Breast epithelium (tissue), 4 donors: ENCODE measurements around the gene TMEM158. TPM values are rescaled to one million over a fixed set of nuclear protein-coding genes. Genes with fewer than 3 reads are reported as not detected.
A peak's percentile ranks its signal among the peaks of the same experiment; 100 is the strongest.

Experiments used
- DNase-seq, 2 donors: peaks; one replicate each; pipeline ENCODE4 v3.0.0-alpha.2; 2019; ENCODE audit warnings: low spot score in 2 of 2
- H3K27ac ChIP-seq, 2 donors: fragments of 200-600 bp; sonication (generic) in 1 of 2; one replicate each; pipeline ENCODE4 v1.5.1; 2016 to 2019; ENCODE audit warnings: mild to moderate bottlenecking in 1 of 2
- H3K27me3 ChIP-seq, 2 donors: fragments of 200-600 bp; sonication (generic) in 1 of 2; one replicate each; pipeline versions ENCODE4 v1.5.1 to v1.6.0; 2017 to 2019; ENCODE audit warnings: control low read depth in 1 of 2, mild to moderate bottlenecking in 1 of 2
- H3K36me3 ChIP-seq: fragments of 200-600 bp; one replicate; pipeline ENCODE4 v1.5.1; 2019
- H3K4me1 ChIP-seq, 2 donors: fragments of 200-600 bp; sonication (generic); one replicate each; pipeline ENCODE4 v1.5.1; 2016 to 2019; ENCODE audit warnings: control low read depth in 1 of 2
- H3K4me3 ChIP-seq, 3 donors: fragments of 200-600 bp; sonication (generic); 1 replicate in 2 of 3; 2 replicates in 1 of 3; pipeline ENCODE4 v1.5.1; 2016 to 2019; ENCODE audit warnings: mild to moderate bottlenecking in 3 of 3, moderate library complexity in 2 of 3
- H3K9me3 ChIP-seq, 2 donors: fragments of 200-600 bp; sonication (generic) in 1 of 2; one replicate each; pipeline ENCODE4 v1.5.1; 2016 to 2019; ENCODE audit warnings: control low read depth in 1 of 2
- POLR2A ChIP-seq: fragments of 450-650 bp; IDR thresholded peaks from one replicate; pipeline ENCODE4 v1.6.1; 2016; ENCODE audit warnings: antibody characterized with exemption, mild to moderate bottlenecking, moderate library complexity
- POLR2AphosphoS5 ChIP-seq, 3 donors: sonication (generic); formaldehyde crosslinking; IDR thresholded peaks; one replicate each; pipeline ENCODE4 v1.6.1; 2017; ENCODE audit warnings: antibody characterized with exemption in 3 of 3
- intact Hi-C: fragments of 100-400 bp; cut with DNase I; formaldehyde crosslinking; loops from one replicate; pipeline ENCODE4 v1.15.1; 2023; ENCODE audit warnings: low total_unique reads
- total RNA-seq, 3 donors: library from RNA; depleted of rRNA; stranded (reverse); fragments of >200 nt; gene quantifications; one replicate each; pipeline ENCODE4 v1.1.0, GENCODE V29; 2016
- TF ChIP-seq, protein P1 (sequence below), 3 donors: fragments of 450-650 bp; IDR thresholded peaks; one replicate each; pipeline ENCODE4 v1.5.1; 2016 to 2017; ENCODE audit warnings: antibody characterized with exemption in 3 of 3, mild to moderate bottlenecking in 3 of 3, moderate library complexity in 3 of 3

Gene TMEM158
- total RNA-seq, 3 donors from 2014 or later: 0.48 to 2.0 (median 1.0) TPM

DNA sequence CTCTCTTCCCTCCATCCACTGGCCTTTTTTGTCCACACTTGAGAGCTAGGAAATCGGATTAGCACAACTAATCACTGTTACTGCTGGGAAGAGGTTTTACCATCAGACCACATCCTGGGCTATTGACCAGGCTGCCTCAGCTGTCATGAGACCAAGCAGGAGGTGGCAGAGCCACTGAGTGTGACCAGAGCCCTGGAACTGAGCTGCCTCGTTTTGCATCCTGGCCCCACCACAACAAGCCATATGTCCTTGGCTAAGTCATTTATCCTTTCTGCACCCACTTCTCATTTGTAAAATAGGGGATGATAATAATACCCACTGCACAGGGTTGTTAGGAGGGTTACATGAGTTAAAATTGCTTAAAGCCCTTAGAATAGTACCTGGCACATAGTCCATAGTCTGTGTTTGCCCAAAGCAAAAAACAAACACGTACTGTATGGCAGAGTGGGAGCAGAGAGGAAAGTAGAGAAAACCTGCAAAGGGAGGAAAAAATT lies 34.1 kb downstream of the TMEM158 start:
- DNase-seq: no peak
- no peaks in the 10 kb centered on the region for H3K4me1 ChIP-seq
- TF ChIP-seq POLR2A: no peak
- TF ChIP-seq, protein P1, sequence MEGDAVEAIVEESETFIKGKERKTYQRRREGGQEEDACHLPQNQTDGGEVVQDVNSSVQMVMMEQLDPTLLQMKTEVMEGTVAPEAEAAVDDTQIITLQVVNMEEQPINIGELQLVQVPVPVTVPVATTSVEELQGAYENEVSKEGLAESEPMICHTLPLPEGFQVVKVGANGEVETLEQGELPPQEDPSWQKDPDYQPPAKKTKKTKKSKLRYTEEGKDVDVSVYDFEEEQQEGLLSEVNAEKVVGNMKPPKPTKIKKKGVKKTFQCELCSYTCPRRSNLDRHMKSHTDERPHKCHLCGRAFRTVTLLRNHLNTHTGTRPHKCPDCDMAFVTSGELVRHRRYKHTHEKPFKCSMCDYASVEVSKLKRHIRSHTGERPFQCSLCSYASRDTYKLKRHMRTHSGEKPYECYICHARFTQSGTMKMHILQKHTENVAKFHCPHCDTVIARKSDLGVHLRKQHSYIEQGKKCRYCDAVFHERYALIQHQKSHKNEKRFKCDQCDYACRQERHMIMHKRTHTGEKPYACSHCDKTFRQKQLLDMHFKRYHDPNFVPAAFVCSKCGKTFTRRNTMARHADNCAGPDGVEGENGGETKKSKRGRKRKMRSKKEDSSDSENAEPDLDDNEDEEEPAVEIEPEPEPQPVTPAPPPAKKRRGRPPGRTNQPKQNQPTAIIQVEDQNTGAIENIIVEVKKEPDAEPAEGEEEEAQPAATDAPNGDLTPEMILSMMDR (IDR thresholded peaks at IDR 0.05): no peak
- no peak for TF ChIP-seq POLR2AphosphoS5 (IDR thresholded peaks at IDR 0.05)
- H3K36me3 ChIP-seq: no peaks in the 10 kb centered on the region
- intact Hi-C loops: no loop called here
- no peak overlapping the region for H3K27ac ChIP-seq
- H3K27me3 ChIP-seq: no peaks in the 10 kb centered on the region
- no peak overlapping the region for H3K4me3 ChIP-seq
- H3K9me3 ChIP-seq: no peaks in the 10 kb centered on the region

DNA sequence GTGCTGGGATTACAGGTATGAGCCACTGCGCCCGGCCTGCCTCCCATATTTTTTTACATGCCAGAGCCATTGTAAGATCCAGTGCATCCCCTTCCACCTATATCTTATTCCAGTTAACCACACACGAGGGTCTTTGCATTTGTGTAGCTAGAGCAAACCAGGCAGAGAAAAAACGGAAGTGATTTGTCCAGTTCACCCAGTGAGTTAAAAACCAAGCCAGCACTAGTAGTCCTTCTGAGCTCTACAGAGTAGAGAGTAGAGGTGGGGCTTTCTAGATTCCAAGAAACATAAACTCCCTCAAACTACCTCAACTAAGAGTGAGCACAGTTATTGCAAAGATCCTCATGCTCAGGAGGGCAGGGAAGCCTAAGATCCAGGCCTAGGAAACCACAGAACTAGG lies 34.7 kb downstream of the TMEM158 start:
- H3K27ac ChIP-seq: no peak overlapping the region
- DNase-seq: no peak
- H3K4me3 ChIP-seq: no peak overlapping the region
- intact Hi-C loops: no loop called here
- no peaks in the 10 kb centered on the region for H3K4me1 ChIP-seq
- no peaks in the 10 kb centered on the region for H3K36me3 ChIP-seq
- no peaks in the 10 kb centered on the region for H3K9me3 ChIP-seq
- TF ChIP-seq POLR2A: no peak
- TF ChIP-seq, protein P1 (IDR thresholded peaks at IDR 0.05): no peak
- TF ChIP-seq POLR2AphosphoS5 (IDR thresholded peaks at IDR 0.05): no peak
- no peaks in the 10 kb centered on the region for H3K27me3 ChIP-seq

DNA sequence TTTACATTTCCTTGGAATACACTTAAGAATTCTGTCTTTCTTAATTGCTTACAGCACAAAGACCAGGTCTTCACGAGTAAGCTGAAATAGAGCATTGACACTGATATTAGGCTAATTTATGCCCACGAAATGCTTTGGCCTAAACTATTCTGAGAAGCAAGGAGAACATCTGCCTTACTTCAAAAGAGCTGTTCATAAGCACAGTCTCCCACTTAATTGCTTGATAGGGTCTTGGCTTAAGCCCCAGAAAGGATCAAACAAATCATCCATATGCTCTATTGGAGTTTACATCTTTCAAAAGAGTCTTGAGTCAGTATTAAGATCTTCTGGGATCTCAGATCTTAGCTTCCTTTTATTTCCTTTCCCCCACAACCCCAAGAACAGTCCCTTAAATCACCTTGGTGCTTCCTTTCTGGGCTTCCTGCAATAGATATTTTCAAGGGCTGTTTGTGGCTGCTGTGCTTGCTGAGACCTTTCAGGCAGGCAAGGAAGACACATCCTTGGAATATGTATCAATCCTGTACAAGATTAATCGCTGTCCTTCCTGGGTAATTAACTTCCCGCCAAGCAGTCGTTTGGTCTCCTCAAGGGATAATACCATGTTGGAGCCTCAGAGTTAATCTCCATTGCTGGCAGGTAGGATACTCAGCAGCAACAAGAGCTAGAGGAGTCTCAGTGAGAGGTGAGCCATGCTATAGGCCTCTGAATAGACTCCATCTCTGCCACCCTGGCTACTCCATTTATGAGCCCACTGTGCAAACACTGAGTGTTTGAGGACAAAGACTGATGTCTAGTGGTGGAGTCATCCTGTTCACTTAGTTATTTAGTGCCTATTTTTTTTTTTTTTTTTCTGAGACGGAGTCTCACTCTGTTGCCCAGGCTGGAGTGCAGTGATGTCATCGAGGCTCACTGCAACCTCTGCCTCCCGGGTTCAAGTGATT lies 37.1 kb downstream of the TMEM158 start:
- Histone ChIP-seq H3K36me3 (no peaks in the 10 kb centered on the region), H3K9me3 (no peaks in the 10 kb centered on the region), H3K4me1 (no peaks in the 10 kb centered on the region), H3K27ac (no peak overlapping the region), H3K4me3 (no peak overlapping the region), H3K27me3 (no peaks in the 10 kb centered on the region)
- no peak for DNase-seq
- TF ChIP-seq POLR2A (no peak), POLR2AphosphoS5 (IDR thresholded peaks at IDR 0.05) (no peak)
- TF ChIP-seq, protein P1 (IDR thresholded peaks at IDR 0.05): no peak
- intact Hi-C loops: no loop called here

DNA sequence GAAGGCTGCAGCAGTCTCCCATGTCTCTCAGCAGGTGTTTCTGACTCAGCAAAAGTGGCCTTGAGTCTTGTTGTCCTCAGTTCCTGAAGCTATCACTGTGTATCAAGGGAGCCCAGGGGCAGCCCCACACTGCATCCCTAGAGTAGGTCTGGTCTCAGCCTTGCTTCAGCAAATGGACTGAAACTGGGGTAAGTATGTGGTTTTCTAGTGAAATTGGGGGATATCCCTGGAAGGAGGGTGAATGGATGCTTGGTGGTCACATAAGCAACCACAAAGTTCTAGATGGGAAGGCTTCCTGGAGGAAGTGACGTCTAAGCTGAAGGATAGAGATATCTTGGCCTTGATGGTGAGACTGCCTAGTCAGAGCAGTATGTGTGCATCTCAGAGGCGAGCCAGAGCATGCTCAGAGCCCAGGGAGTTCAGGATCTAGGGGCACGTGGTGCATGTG lies 38.4 kb downstream of the TMEM158 start:
- no peak overlapping the region for H3K4me3 ChIP-seq
- no peaks in the 10 kb centered on the region for H3K36me3 ChIP-seq
- H3K27ac ChIP-seq: no peak overlapping the region
- H3K27me3 ChIP-seq: no peaks in the 10 kb centered on the region
- no peak for TF ChIP-seq POLR2AphosphoS5 (IDR thresholded peaks at IDR 0.05)
- TF ChIP-seq POLR2A: no peak
- TF ChIP-seq, protein P1 (IDR thresholded peaks at IDR 0.05): no peak
- no peaks in the 10 kb centered on the region for H3K9me3 ChIP-seq
- no peaks in the 10 kb centered on the region for H3K4me1 ChIP-seq
- DNase-seq: peak in 1 of 2 donors; percentile 0
- intact Hi-C loops: no loop called here

DNA sequence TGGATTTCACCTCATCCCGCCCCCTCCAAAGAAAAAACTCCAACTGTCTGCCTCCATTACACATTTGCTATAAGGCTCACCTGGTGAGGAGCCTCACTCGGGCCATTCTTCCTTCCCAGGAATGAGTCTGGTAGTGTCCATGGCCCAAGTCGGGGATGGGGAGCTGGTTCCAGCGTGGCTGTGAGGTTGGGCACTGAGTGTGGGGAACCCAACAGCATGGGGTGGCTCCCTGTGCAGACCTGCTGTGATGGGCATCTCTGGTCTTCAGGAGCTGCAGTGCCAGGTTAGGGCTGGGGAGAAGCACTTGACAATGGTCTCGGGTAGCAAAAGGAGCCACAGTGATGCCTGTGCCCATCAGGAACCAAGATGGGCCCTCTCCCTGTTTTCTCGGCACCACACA lies 39.2 kb downstream of the TMEM158 start:
- Histone ChIP-seq H3K36me3 (no peaks in the 10 kb centered on the region), H3K4me1 (no peaks in the 10 kb centered on the region), H3K9me3 (no peaks in the 10 kb centered on the region), H3K27ac (no peak overlapping the region), H3K27me3 (no peaks in the 10 kb centered on the region), H3K4me3 (no peak overlapping the region)
- TF ChIP-seq, protein P1 (IDR thresholded peaks at IDR 0.05): no peak
- TF ChIP-seq POLR2A (no peak), POLR2AphosphoS5 (IDR thresholded peaks at IDR 0.05) (no peak)
- intact Hi-C loops: no loop called here
- no peak for DNase-seq
